Endothelial cell of umbilical vein (primary cell): ENCODE data around the gene AADAC. TPM values are rescaled to one million over a fixed set of nuclear protein-coding genes. Genes with fewer than 3 reads are reported as not detected.

Source experiments
- BruUV-seq: library from RNA; stranded (reverse); fragments of 400-500 nt; replicated peaks from 2 replicates; lab custom pipeline; 2021; lab: Mats Ljungman, UMichigan
- CTCF ChIA-PET: fragments of 300-600, 350-600 bp; sonication (Branson Sonifier 250); formaldehyde crosslinking; loops from one replicate; lab custom pipeline; 2021; ENCODE audit warnings: antibody characterized with exemption, inconsistent platforms; lab: Charles Lee
- POLR2A ChIA-PET: fragments of 300-600, 350-600 bp; sonication (Branson Sonifier 250); formaldehyde crosslinking; loops from one replicate; lab custom pipeline; 2021; ENCODE audit warnings: antibody characterized with exemption, inconsistent platforms; lab: Charles Lee
- DNase-seq: peaks from one replicate; pipeline ENCODE4 v3.0.0-alpha.2; 2011; ENCODE audit warnings: low read depth, low spot score
- FAIRE-seq: peaks from 2 replicates; lab custom pipeline; 2011; peaks lifted over from hg19 to GRCh38; lab: Jason Lieb, UNC
- H2AFZ ChIP-seq: 2 replicates; pipeline ENCODE4 v1.6.0; 2012; ENCODE audit warnings: low read depth, low read length, control low read depth, inconsistent platforms
- H3K27ac ChIP-seq: 2 replicates; pipeline ENCODE4 v1.5.1; 2011; ENCODE audit warnings: low read depth, mild to moderate bottlenecking, control low read depth, low read length, moderate library complexity; ENCODE audit not compliant: insufficient read depth
- H3K27me3 ChIP-seq, 2 experiments: 2 replicates each; pipeline versions ENCODE4 v1.6.0 to v1.6.1; 2011; ENCODE audit warnings: low read length in 2 of 2, mixed read lengths in 1 of 2; ENCODE audit not compliant: control insufficient read depth in 2 of 2, insufficient read depth in 2 of 2
- H3K36me3 ChIP-seq, 2 experiments: 2 replicates in 1 of 2; 3 replicates in 1 of 2; pipeline ENCODE4 v1.5.1; 2011; ENCODE audit warnings: low read length in 2 of 2, mild to moderate bottlenecking in 1 of 2, moderate library complexity in 1 of 2; ENCODE audit not compliant: control insufficient read depth in 2 of 2, insufficient read depth in 2 of 2; ENCODE audit errors: extremely low read depth in 1 of 2
- H3K4me1 ChIP-seq: 3 replicates; pipeline ENCODE4 v1.5.1; 2011; ENCODE audit warnings: mild to moderate bottlenecking, low read length; ENCODE audit not compliant: control insufficient read depth, insufficient read depth; ENCODE audit errors: extremely low read depth
- H3K4me2 ChIP-seq: 2 replicates; pipeline ENCODE4 v1.6.1; 2011; ENCODE audit warnings: low read length, control low read depth, mixed read lengths; ENCODE audit not compliant: insufficient read depth
- H3K4me3 ChIP-seq, 3 experiments: fragments of 200-600 bp in 1 of 3; sonication (generic), shearing (Covaris generic) in 1 of 3; replicated peaks in 1 of 3; 2 replicates each; pipeline ENCODE4 v1.5.1; 2011 to 2016; ENCODE audit warnings: control low read depth in 3 of 3, low read length in 3 of 3, mild to moderate bottlenecking in 2 of 3, inconsistent platforms in 1 of 3, low read depth in 1 of 3, moderate library complexity in 1 of 3; ENCODE audit not compliant: insufficient read depth in 1 of 3
- H3K79me2 ChIP-seq: 2 replicates; pipeline ENCODE4 v1.6.0; 2012; ENCODE audit warnings: low read length, inconsistent platforms; ENCODE audit not compliant: control insufficient read depth, insufficient read depth
- H3K9ac ChIP-seq: replicated peaks from 2 replicates; pipeline ENCODE3; 2011; ENCODE audit warnings: low read length, control low read depth; ENCODE audit not compliant: insufficient read depth; ENCODE audit errors: extremely low read depth
- H3K9me1 ChIP-seq: replicated peaks from 3 replicates; pipeline ENCODE4 v1.6.0; 2011; ENCODE audit warnings: mild to moderate bottlenecking, low read length; ENCODE audit not compliant: control insufficient read depth, insufficient read depth; ENCODE audit errors: extremely low read depth
- H3K9me3 ChIP-seq: replicated peaks from 2 replicates; pipeline ENCODE4 v1.5.1; 2012; ENCODE audit warnings: low read length, inconsistent platforms; ENCODE audit not compliant: control insufficient read depth, insufficient read depth
- H4K20me1 ChIP-seq: replicated peaks from 2 replicates; pipeline ENCODE3; 2011; ENCODE audit warnings: mild to moderate bottlenecking, low read length; ENCODE audit not compliant: control insufficient read depth, insufficient read depth; ENCODE audit errors: extremely low read depth
- EZH2 ChIP-seq: IDR thresholded peaks from 2 replicates; pipeline ENCODE4 v1.6.1; 2012; ENCODE audit warnings: borderline replicate concordance, low read depth, mild to moderate bottlenecking, moderate library complexity, low read length, inconsistent platforms; ENCODE audit not compliant: severe bottlenecking
- FOS ChIP-seq: IDR thresholded peaks from 2 replicates; pipeline ENCODE4 v1.6.1; 2011; ENCODE audit warnings: mild to moderate bottlenecking, low read length, moderate library complexity, borderline replicate concordance; ENCODE audit not compliant: insufficient read depth
- GATA2 ChIP-seq: IDR thresholded peaks from 2 replicates; pipeline ENCODE4 v1.7.0; 2011; ENCODE audit warnings: low read depth, mild to moderate bottlenecking, moderate library complexity, mixed read lengths, low read length; ENCODE audit not compliant: insufficient read length, insufficient read depth
- JUN ChIP-seq: IDR thresholded peaks from 2 replicates; pipeline ENCODE4 v1.6.1; 2011; ENCODE audit warnings: borderline replicate concordance, low read depth; ENCODE audit not compliant: insufficient read length, insufficient read depth
- MAX ChIP-seq: IDR thresholded peaks from 2 replicates; pipeline ENCODE4 v1.6.1; 2011; ENCODE audit not compliant: insufficient read depth, insufficient read length
- MYC ChIP-seq: IDR thresholded peaks from one replicate; pipeline ENCODE4 v1.6.1; 2011; ENCODE audit warnings: mild to moderate bottlenecking, low read depth, low read length
- POLR2A ChIP-seq: IDR thresholded peaks from 2 replicates; pipeline ENCODE4 v1.6.1; 2012; ENCODE audit warnings: low read depth, mild to moderate bottlenecking, control low read depth, low read length
- POLR2AphosphoS5 ChIP-seq: IDR thresholded peaks from 2 replicates; pipeline ENCODE4 v1.6.1; 2012; ENCODE audit warnings: low read depth, mild to moderate bottlenecking, control low read depth, low read length, moderate library complexity; ENCODE audit not compliant: insufficient read depth
- dilution Hi-C: fragments of 300-500 bp; cut with MboI; formaldehyde crosslinking; loops from one replicate; pipeline ENCODE4 v1.15.0; 2019; ENCODE audit warnings: low sequenced_read_pairs; ENCODE audit not compliant: extremely low pct_ligation_motif_present
- intact Hi-C: fragments of 100-400 bp; cut with micrococcal nuclease; formaldehyde crosslinking; loops from one replicate; pipeline ENCODE4 v1.10.0; 2022
- polyA plus RNA-seq, 4 experiments: library from polyadenylated mRNA; depleted of rRNA in 3 of 4; stranded (reverse) in 3 of 4; unstranded in 1 of 4; fragments of >200 nt; gene quantifications; 2 replicates each; pipeline versions ENCODE4 v1.2.1 to v1.2.3, GENCODE V29; 2011 to 2012; ENCODE audit warnings: missing spikeins in 1 of 4
- total RNA-seq: library from RNA; stranded (reverse); gene quantifications from 2 replicates; pipeline ENCODE4 v1.2.3, GENCODE V29; 2021
- TF ChIP-seq, protein P1 (sequence below), 2 donors: IDR thresholded peaks; 1 replicate in 1 of 2; 2 replicates in 1 of 2; pipeline ENCODE4 v1.5.1; 2011; ENCODE audit warnings: low read length in 2 of 2, mild to moderate bottlenecking in 2 of 2, moderate library complexity in 2 of 2, control low read depth in 1 of 2, inconsistent platforms in 1 of 2, low read depth in 1 of 2; ENCODE audit not compliant: insufficient read depth in 1 of 2; ENCODE audit errors: extremely low read depth in 1 of 2

The AADAC gene
- total and polyA plus RNA-seq, 2 donors (not counting 3 experiments of a cell fraction or from before 2014, with no cell fraction given): 0.27 to 0.62 TPM

DNA sequence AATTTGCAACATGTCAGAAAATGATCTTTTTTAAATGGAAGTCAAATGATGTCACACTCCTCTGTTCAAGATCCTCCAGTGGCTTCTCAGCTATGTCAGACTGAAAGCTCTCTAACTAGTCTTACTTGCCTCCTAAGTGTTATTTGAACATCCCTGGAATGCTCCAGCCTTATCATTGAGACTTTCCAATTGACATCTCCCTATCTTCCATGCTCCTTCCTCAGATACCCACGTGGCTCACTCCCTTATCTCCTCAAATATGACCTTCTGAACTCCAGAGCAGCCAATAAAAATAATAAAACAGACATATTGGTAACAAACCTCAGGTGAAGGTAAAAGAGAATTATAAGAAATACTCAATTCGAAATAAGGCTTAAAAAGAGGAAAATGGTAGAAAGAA is 25.5 kb upstream of the AADAC start:
- Histone ChIP-seq H3K9ac (no peak overlapping the region), H2AFZ (no peak overlapping the region)
- dilution Hi-C loops: no loop called here

GRCh38 chr3:151789853-151790463 is 24.0 kb upstream of the AADAC start:
- ChIA-PET CTCF (interaction anchor here (0.9 kb wide), 1 partner anchor 12 kb away, joined by 3 read pairs; no protein-coding TSS in a partner anchor), POLR2A (no interaction called here)
- FAIRE-seq: no peak
- Histone ChIP-seq H3K9me1 (no peaks in the 10 kb centered on the region), H4K20me1 (no peaks in the 10 kb centered on the region), H3K36me3 (no peaks in the 10 kb centered on the region), H3K4me3 (no peak overlapping the region), H2AFZ (no peak overlapping the region), H3K27ac (no peak overlapping the region), H3K79me2 (no peaks in the 10 kb centered on the region), H3K27me3 (no peaks in the 10 kb centered on the region), H3K4me2 (no peak overlapping the region), H3K9me3 (no peaks in the 10 kb centered on the region), H3K4me1 (peaks cover 10% of the 10 kb centered on the region), H3K9ac (no peak overlapping the region)
- no peak for DNase-seq
- dilution Hi-C loops: no loop called here
- no TSS peak for BruUV-seq
- intact Hi-C loops: no loop called here
- TF ChIP-seq MYC (no peak), GATA2 (no peak), JUN (no peak), FOS (no peak), POLR2A (no peak), MAX (no peak), POLR2AphosphoS5 (no peak), EZH2 (no peak)
- TF ChIP-seq, protein P1, sequence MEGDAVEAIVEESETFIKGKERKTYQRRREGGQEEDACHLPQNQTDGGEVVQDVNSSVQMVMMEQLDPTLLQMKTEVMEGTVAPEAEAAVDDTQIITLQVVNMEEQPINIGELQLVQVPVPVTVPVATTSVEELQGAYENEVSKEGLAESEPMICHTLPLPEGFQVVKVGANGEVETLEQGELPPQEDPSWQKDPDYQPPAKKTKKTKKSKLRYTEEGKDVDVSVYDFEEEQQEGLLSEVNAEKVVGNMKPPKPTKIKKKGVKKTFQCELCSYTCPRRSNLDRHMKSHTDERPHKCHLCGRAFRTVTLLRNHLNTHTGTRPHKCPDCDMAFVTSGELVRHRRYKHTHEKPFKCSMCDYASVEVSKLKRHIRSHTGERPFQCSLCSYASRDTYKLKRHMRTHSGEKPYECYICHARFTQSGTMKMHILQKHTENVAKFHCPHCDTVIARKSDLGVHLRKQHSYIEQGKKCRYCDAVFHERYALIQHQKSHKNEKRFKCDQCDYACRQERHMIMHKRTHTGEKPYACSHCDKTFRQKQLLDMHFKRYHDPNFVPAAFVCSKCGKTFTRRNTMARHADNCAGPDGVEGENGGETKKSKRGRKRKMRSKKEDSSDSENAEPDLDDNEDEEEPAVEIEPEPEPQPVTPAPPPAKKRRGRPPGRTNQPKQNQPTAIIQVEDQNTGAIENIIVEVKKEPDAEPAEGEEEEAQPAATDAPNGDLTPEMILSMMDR (IDR thresholded peaks at IDR 0.05; ENCODE audit: extremely low read depth in 1 of 2, insufficient read depth in 1 of 2, low read depth in 1 of 2, low read length in 2 of 2): no peak

More for the DNA sequence above, 25.5 kb upstream of the AADAC start:
- Histone ChIP-seq H3K9me3 (no peaks in the 10 kb centered on the region), H3K4me3 (no peak overlapping the region), H3K4me2 (no peak overlapping the region), H3K9me1 (no peaks in the 10 kb centered on the region), H3K4me1 (peaks cover 2% of the 10 kb centered on the region), H3K36me3 (no peaks in the 10 kb centered on the region), H4K20me1 (no peaks in the 10 kb centered on the region), H3K27me3 (no peaks in the 10 kb centered on the region), H3K27ac (no peak overlapping the region), H3K79me2 (no peaks in the 10 kb centered on the region)
- no TSS peak for BruUV-seq
- TF ChIP-seq, protein P1 (IDR thresholded peaks at IDR 0.05; ENCODE audit: extremely low read depth in 1 of 2, insufficient read depth in 1 of 2, low read depth in 1 of 2, low read length in 2 of 2): no peak
- TF ChIP-seq GATA2: no peak
- ChIA-PET POLR2A (no interaction called here), CTCF (interaction anchor here (0.8 kb wide), 1 partner anchor 10 kb away, joined by 3 read pairs; no protein-coding TSS in a partner anchor)
- no peak for DNase-seq
- no peak for FAIRE-seq
- intact Hi-C loops: no loop called here
